Endothelial cell of umbilical vein (primary cell): ENCODE results near the gene NDC80. TPM values are rescaled to one million over a fixed set of nuclear protein-coding genes. Genes with fewer than 3 reads are reported as not detected.

Experiments
- BruUV-seq: library from RNA; stranded (reverse); fragments of 400-500 nt; replicated peaks from 2 replicates; lab custom pipeline; 2021; lab: Mats Ljungman, UMichigan
- CTCF ChIA-PET: fragments of 300-600, 350-600 bp; sonication (Branson Sonifier 250); formaldehyde crosslinking; loops from one replicate; lab custom pipeline; 2021; ENCODE audit warnings: antibody characterized with exemption, inconsistent platforms; lab: Charles Lee
- POLR2A ChIA-PET: fragments of 300-600, 350-600 bp; sonication (Branson Sonifier 250); formaldehyde crosslinking; loops from one replicate; lab custom pipeline; 2021; ENCODE audit warnings: antibody characterized with exemption, inconsistent platforms; lab: Charles Lee
- DNase-seq: peaks from one replicate; pipeline ENCODE4 v3.0.0-alpha.2; 2011; ENCODE audit warnings: low read depth, low spot score
- FAIRE-seq: peaks from 2 replicates; lab custom pipeline; 2011; peaks lifted over from hg19 to GRCh38; lab: Jason Lieb, UNC
- H2AFZ ChIP-seq: 2 replicates; pipeline ENCODE4 v1.6.0; 2012; ENCODE audit warnings: low read depth, low read length, control low read depth, inconsistent platforms
- H3K27ac ChIP-seq: 2 replicates; pipeline ENCODE4 v1.5.1; 2011; ENCODE audit warnings: low read depth, mild to moderate bottlenecking, control low read depth, low read length, moderate library complexity; ENCODE audit not compliant: insufficient read depth
- H3K27me3 ChIP-seq, 2 experiments: 2 replicates each; pipeline versions ENCODE4 v1.6.0 to v1.6.1; 2011; ENCODE audit warnings: low read length in 2 of 2, mixed read lengths in 1 of 2; ENCODE audit not compliant: control insufficient read depth in 2 of 2, insufficient read depth in 2 of 2
- H3K36me3 ChIP-seq, 2 experiments: 2 replicates in 1 of 2; 3 replicates in 1 of 2; pipeline ENCODE4 v1.5.1; 2011; ENCODE audit warnings: low read length in 2 of 2, mild to moderate bottlenecking in 1 of 2, moderate library complexity in 1 of 2; ENCODE audit not compliant: control insufficient read depth in 2 of 2, insufficient read depth in 2 of 2; ENCODE audit errors: extremely low read depth in 1 of 2
- H3K4me1 ChIP-seq: 3 replicates; pipeline ENCODE4 v1.5.1; 2011; ENCODE audit warnings: mild to moderate bottlenecking, low read length; ENCODE audit not compliant: control insufficient read depth, insufficient read depth; ENCODE audit errors: extremely low read depth
- H3K4me2 ChIP-seq: 2 replicates; pipeline ENCODE4 v1.6.1; 2011; ENCODE audit warnings: low read length, control low read depth, mixed read lengths; ENCODE audit not compliant: insufficient read depth
- H3K4me3 ChIP-seq, 3 experiments: fragments of 200-600 bp in 1 of 3; sonication (generic), shearing (Covaris generic) in 1 of 3; replicated peaks in 1 of 3; 2 replicates each; pipeline ENCODE4 v1.5.1; 2011 to 2016; ENCODE audit warnings: control low read depth in 3 of 3, low read length in 3 of 3, mild to moderate bottlenecking in 2 of 3, inconsistent platforms in 1 of 3, low read depth in 1 of 3, moderate library complexity in 1 of 3; ENCODE audit not compliant: insufficient read depth in 1 of 3
- H3K79me2 ChIP-seq: 2 replicates; pipeline ENCODE4 v1.6.0; 2012; ENCODE audit warnings: low read length, inconsistent platforms; ENCODE audit not compliant: control insufficient read depth, insufficient read depth
- H3K9ac ChIP-seq: replicated peaks from 2 replicates; pipeline ENCODE3; 2011; ENCODE audit warnings: low read length, control low read depth; ENCODE audit not compliant: insufficient read depth; ENCODE audit errors: extremely low read depth
- H3K9me1 ChIP-seq: replicated peaks from 3 replicates; pipeline ENCODE4 v1.6.0; 2011; ENCODE audit warnings: mild to moderate bottlenecking, low read length; ENCODE audit not compliant: control insufficient read depth, insufficient read depth; ENCODE audit errors: extremely low read depth
- H3K9me3 ChIP-seq: replicated peaks from 2 replicates; pipeline ENCODE4 v1.5.1; 2012; ENCODE audit warnings: low read length, inconsistent platforms; ENCODE audit not compliant: control insufficient read depth, insufficient read depth
- H4K20me1 ChIP-seq: replicated peaks from 2 replicates; pipeline ENCODE3; 2011; ENCODE audit warnings: mild to moderate bottlenecking, low read length; ENCODE audit not compliant: control insufficient read depth, insufficient read depth; ENCODE audit errors: extremely low read depth
- CTCF ChIP-seq, 2 donors: IDR thresholded peaks; 1 replicate in 1 of 2; 2 replicates in 1 of 2; pipeline ENCODE4 v1.5.1; 2011; ENCODE audit warnings: low read length in 2 of 2, mild to moderate bottlenecking in 2 of 2, moderate library complexity in 2 of 2, control low read depth in 1 of 2, inconsistent platforms in 1 of 2, low read depth in 1 of 2; ENCODE audit not compliant: insufficient read depth in 1 of 2; ENCODE audit errors: extremely low read depth in 1 of 2
- EZH2 ChIP-seq: IDR thresholded peaks from 2 replicates; pipeline ENCODE4 v1.6.1; 2012; ENCODE audit warnings: borderline replicate concordance, low read depth, mild to moderate bottlenecking, moderate library complexity, low read length, inconsistent platforms; ENCODE audit not compliant: severe bottlenecking
- FOS ChIP-seq: IDR thresholded peaks from 2 replicates; pipeline ENCODE4 v1.6.1; 2011; ENCODE audit warnings: mild to moderate bottlenecking, low read length, moderate library complexity, borderline replicate concordance; ENCODE audit not compliant: insufficient read depth
- GATA2 ChIP-seq: IDR thresholded peaks from 2 replicates; pipeline ENCODE4 v1.7.0; 2011; ENCODE audit warnings: low read depth, mild to moderate bottlenecking, moderate library complexity, mixed read lengths, low read length; ENCODE audit not compliant: insufficient read length, insufficient read depth
- JUN ChIP-seq: IDR thresholded peaks from 2 replicates; pipeline ENCODE4 v1.6.1; 2011; ENCODE audit warnings: borderline replicate concordance, low read depth; ENCODE audit not compliant: insufficient read length, insufficient read depth
- MAX ChIP-seq: IDR thresholded peaks from 2 replicates; pipeline ENCODE4 v1.6.1; 2011; ENCODE audit not compliant: insufficient read depth, insufficient read length
- MYC ChIP-seq: IDR thresholded peaks from one replicate; pipeline ENCODE4 v1.6.1; 2011; ENCODE audit warnings: mild to moderate bottlenecking, low read depth, low read length
- POLR2A ChIP-seq: IDR thresholded peaks from 2 replicates; pipeline ENCODE4 v1.6.1; 2012; ENCODE audit warnings: low read depth, mild to moderate bottlenecking, control low read depth, low read length
- POLR2AphosphoS5 ChIP-seq: IDR thresholded peaks from 2 replicates; pipeline ENCODE4 v1.6.1; 2012; ENCODE audit warnings: low read depth, mild to moderate bottlenecking, control low read depth, low read length, moderate library complexity; ENCODE audit not compliant: insufficient read depth
- dilution Hi-C: fragments of 300-500 bp; cut with MboI; formaldehyde crosslinking; loops from one replicate; pipeline ENCODE4 v1.15.0; 2019; ENCODE audit warnings: low sequenced_read_pairs; ENCODE audit not compliant: extremely low pct_ligation_motif_present
- intact Hi-C: fragments of 100-400 bp; cut with micrococcal nuclease; formaldehyde crosslinking; loops from one replicate; pipeline ENCODE4 v1.10.0; 2022
- polyA plus RNA-seq, 4 experiments: library from polyadenylated mRNA; depleted of rRNA in 3 of 4; stranded (reverse) in 3 of 4; unstranded in 1 of 4; fragments of >200 nt; gene quantifications; 2 replicates each; pipeline versions ENCODE4 v1.2.1 to v1.2.3, GENCODE V29; 2011 to 2012; ENCODE audit warnings: missing spikeins in 1 of 4
- total RNA-seq: library from RNA; stranded (reverse); gene quantifications from 2 replicates; pipeline ENCODE4 v1.2.3, GENCODE V29; 2021

NDC80 gene
- total and polyA plus RNA-seq, 2 donors (not counting 3 experiments of a cell fraction or from before 2014, with no cell fraction given): 6.2 to 43.2 TPM

- FAIRE-seq (no peak), DNase-seq (no peak)
- BruUV-seq: no TSS peak
- no peaks in the 10 kb centered on the region for H4K20me1 ChIP-seq
- dilution Hi-C loops: no loop called here
- H3K4me1 ChIP-seq: no peaks in the 10 kb centered on the region
- no peaks in the 10 kb centered on the region for H3K79me2 ChIP-seq
- H3K4me2 ChIP-seq: no peak overlapping the region
- POLR2A ChIA-PET: no interaction called here
- CTCF ChIA-PET: interaction anchor here (3.0 kb wide), 1 partner anchor 10 kb away, joined by 13 read pairs; no protein-coding TSS in a partner anchor
- H3K27ac ChIP-seq: no peak overlapping the region
- TF ChIP-seq MYC (no peak), EZH2 (no peak), CTCF (IDR thresholded peaks at IDR 0.05; ENCODE audit: extremely low read depth in 1 of 2, insufficient read depth in 1 of 2, low read depth in 1 of 2, low read length in 2 of 2) (no peak), FOS (no peak), MAX (no peak), POLR2AphosphoS5 (no peak), JUN (no peak), POLR2A (no peak), GATA2 (no peak)
- no peaks in the 10 kb centered on the region for H3K36me3 ChIP-seq
- H3K9me1 ChIP-seq: no peaks in the 10 kb centered on the region
- no peak overlapping the region for H2AFZ ChIP-seq
- no peaks in the 10 kb centered on the region for H3K27me3 ChIP-seq
- no peaks in the 10 kb centered on the region for H3K9me3 ChIP-seq
- intact Hi-C loops: no loop called here
- no peak overlapping the region for H3K4me3 ChIP-seq
- no peak overlapping the region for H3K9ac ChIP-seq
These were observed 13.8 kb upstream of the NDC80 start for GRCh38 chr18:2557536-2557935.
